Glutamatergic neuron (in vitro differentiated cells): ENCODE measurements around the gene AGAP1. TPM values are rescaled to one million over a fixed set of nuclear protein-coding genes. Genes with fewer than 3 reads are reported as not detected.

ENCODE experiments used
- DNase-seq: peaks from one replicate; pipeline ENCODE4 v3.0.0; 2022
- H3K27ac Mint-ChIP-seq: one replicate; pipeline ENCODE4 v1.8.0; 2020; ENCODE audit warnings: mild to moderate bottlenecking, mixed read lengths, inconsistent platforms; ENCODE audit not compliant: unreplicated experiment
- H3K27me3 Mint-ChIP-seq: one replicate; pipeline ENCODE4 v1.8.0; 2020; ENCODE audit warnings: mild to moderate bottlenecking, moderate library complexity, mixed read lengths, inconsistent platforms; ENCODE audit not compliant: unreplicated experiment
- H3K36me3 Mint-ChIP-seq: one replicate; pipeline ENCODE4 v1.8.0; 2020; ENCODE audit warnings: mild to moderate bottlenecking, mixed read lengths, inconsistent platforms; ENCODE audit not compliant: unreplicated experiment
- H3K4me1 Mint-ChIP-seq: one replicate; pipeline ENCODE4 v1.8.0; 2020; ENCODE audit warnings: mild to moderate bottlenecking, low read depth, mixed read lengths, inconsistent platforms; ENCODE audit not compliant: unreplicated experiment
- H3K4me3 Mint-ChIP-seq: one replicate; pipeline ENCODE4 v1.8.0; 2020; ENCODE audit warnings: mild to moderate bottlenecking, mixed read lengths, inconsistent platforms; ENCODE audit not compliant: unreplicated experiment
- H3K9me3 Mint-ChIP-seq: one replicate; pipeline ENCODE4 v1.8.0; 2020; ENCODE audit warnings: mild to moderate bottlenecking, moderate library complexity, mixed read lengths, inconsistent platforms; ENCODE audit not compliant: unreplicated experiment
- CTCF ChIP-seq: fragments of 200-600 bp; sonication (generic); IDR thresholded peaks from one replicate; pipeline ENCODE4 v1.5.0; 2021; ENCODE audit not compliant: partially characterized antibody, unreplicated experiment
- total RNA-seq: library from RNA; stranded (reverse); fragmentation: NEBNext Ultra II Directional; extraction: Animal tissue kit (Norgen Biotek cat#: 25700); gene quantifications from one replicate; pipeline ENCODE4 v1.2.1, GENCODE V29; 2021; ENCODE audit not compliant: unreplicated experiment

Gene AGAP1
- total RNA-seq, 1 donor from 2014 or later: 153 TPM

- H3K27me3 Mint-ChIP-seq: peaks cover 2% of the 10 kb centered on the region
- H3K9me3 Mint-ChIP-seq: peaks cover 10% of the 10 kb centered on the region
- peaks cover 41% of the 10 kb centered on the region for H3K4me1 Mint-ChIP-seq
- TF ChIP-seq CTCF: no peak
- H3K27ac Mint-ChIP-seq: peak overlapping the region; percentile 48
- H3K36me3 Mint-ChIP-seq: peaks cover 5% of the 10 kb centered on the region
- DNase-seq: no peak
- no peak overlapping the region for H3K4me3 Mint-ChIP-seq
These were observed 240.9 kb downstream of the AGAP1 start for GRCh38 chr2:235734688-235735231.

DNA sequence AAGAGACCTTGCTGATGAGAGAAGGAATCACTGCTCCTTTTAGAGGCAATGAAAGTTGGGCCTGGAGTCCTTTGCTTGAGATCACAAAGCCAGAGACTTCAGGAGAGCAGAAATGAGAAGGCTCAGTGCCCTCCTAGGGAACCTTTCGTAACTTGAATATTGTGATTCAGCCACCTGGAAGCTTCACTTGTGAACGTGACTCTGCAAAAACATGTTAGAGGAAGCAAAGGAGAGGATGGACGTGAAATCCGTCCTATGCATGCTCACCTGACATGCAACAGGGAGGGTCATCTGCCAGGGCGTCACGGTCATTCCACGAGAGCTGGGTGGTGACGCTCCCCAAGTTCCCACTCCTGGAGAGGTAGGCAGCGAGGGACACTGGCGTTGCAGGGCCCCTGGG is 243.6 kb downstream of the AGAP1 start:
- DNase-seq: no peak
- peaks cover 5% of the 10 kb centered on the region for H3K36me3 Mint-ChIP-seq
- no peak overlapping the region for H3K4me3 Mint-ChIP-seq
- H3K4me1 Mint-ChIP-seq: peaks cover 36% of the 10 kb centered on the region
- no peak for TF ChIP-seq CTCF
- peaks cover 10% of the 10 kb centered on the region for H3K9me3 Mint-ChIP-seq
- no peak overlapping the region for H3K27ac Mint-ChIP-seq
- peaks cover 2% of the 10 kb centered on the region for H3K27me3 Mint-ChIP-seq

DNA sequence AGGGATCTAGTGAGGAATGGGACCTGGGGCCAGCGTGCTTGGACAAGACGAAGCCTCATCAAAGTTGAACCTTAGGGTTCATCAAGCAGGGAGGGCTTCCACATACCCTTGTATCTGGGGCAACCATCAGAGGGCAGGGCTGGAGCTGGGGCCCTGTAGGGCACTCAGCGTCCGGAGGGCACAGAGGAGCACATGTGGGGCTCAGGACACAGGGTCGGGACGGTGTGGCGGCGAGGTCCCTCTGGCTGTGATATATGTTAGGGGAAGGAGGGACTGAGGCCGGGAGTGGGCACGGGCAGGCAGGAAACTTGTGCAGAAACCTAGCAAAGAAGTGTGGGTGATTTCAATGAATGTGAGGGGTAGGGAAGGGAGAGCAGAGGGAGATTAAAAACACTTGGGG is 244.0 kb downstream of the AGAP1 start:
- Mint-ChIP-seq H3K9me3 (peaks cover 10% of the 10 kb centered on the region), H3K36me3 (peaks cover 5% of the 10 kb centered on the region), H3K4me3 (no peak overlapping the region), H3K4me1 (peaks cover 33% of the 10 kb centered on the region), H3K27ac (no peak overlapping the region), H3K27me3 (peaks cover 2% of the 10 kb centered on the region)
- no peak for DNase-seq
- TF ChIP-seq CTCF: no peak

- no peak for TF ChIP-seq CTCF
- peaks cover 27% of the 10 kb centered on the region for H3K4me1 Mint-ChIP-seq
- H3K36me3 Mint-ChIP-seq: peaks cover 5% of the 10 kb centered on the region
- peak overlapping the region; percentile 43 for H3K4me3 Mint-ChIP-seq
- H3K27me3 Mint-ChIP-seq: peaks cover 2% of the 10 kb centered on the region
- peak overlapping the region; percentile 78 for H3K27ac Mint-ChIP-seq
- peaks cover 15% of the 10 kb centered on the region for H3K9me3 Mint-ChIP-seq
- no peak for DNase-seq
These were observed 246.0 kb downstream of the AGAP1 start for GRCh38 chr2:235739704-235740415.

DNA sequence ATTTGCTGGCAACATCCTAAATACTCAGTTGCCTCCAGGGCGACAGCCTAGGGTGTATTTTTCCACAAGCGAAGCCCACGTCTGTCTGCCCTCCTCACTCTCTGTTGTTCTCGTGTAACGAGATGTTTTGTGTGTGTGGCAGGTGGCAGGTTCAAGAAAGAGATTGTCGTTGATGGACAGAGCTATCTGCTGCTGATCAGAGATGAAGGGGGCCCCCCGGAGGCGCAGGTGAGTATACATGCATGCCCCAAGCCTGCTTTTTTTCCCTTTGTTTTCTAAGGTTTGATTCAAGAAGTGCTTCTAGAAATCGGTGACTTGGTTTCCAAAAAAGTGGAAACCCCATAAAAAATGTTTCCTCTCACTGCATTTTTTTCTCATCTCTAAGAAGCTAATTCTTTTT is 247.0 kb downstream of the AGAP1 start:
- no peaks in the 10 kb centered on the region for H3K27me3 Mint-ChIP-seq
- H3K4me1 Mint-ChIP-seq: peaks cover 25% of the 10 kb centered on the region
- peak; percentile 53 for TF ChIP-seq CTCF
- H3K27ac Mint-ChIP-seq: peak overlapping the region; percentile 69
- peaks cover 5% of the 10 kb centered on the region for H3K36me3 Mint-ChIP-seq
- H3K9me3 Mint-ChIP-seq: peaks cover 13% of the 10 kb centered on the region
- DNase-seq: peak; percentile 71
- H3K4me3 Mint-ChIP-seq: no peak overlapping the region
